RPMI7951 (cell line): ENCODE results near the gene GREB1L. TPM values are rescaled to one million over a fixed set of nuclear protein-coding genes. Genes with fewer than 3 reads are reported as not detected.
"Not testable (repeated sequence)": the region's sequence is repeated elsewhere in the genome, so short reads cannot be mapped to it uniquely, and the experiment has no call there.

Experiments used
- DNase-seq: peaks from one replicate; pipeline ENCODE4 v3.0.0-alpha.2; 2012; ENCODE audit warnings: low read depth
- total RNA-seq: library from RNA; depleted of rRNA; stranded (reverse); fragments of >200 nt; shearing (Covaris generic); gene quantifications from 2 replicates; pipeline ENCODE4 v1.2.3, GENCODE V29; 2014

Gene GREB1L
- total RNA-seq, 1 experiment from 2014 or later: 0.24 TPM

GRCh38 chr18:21306368-21306767 is 64.3 kb downstream of the GREB1L start:
- DNase-seq: no peak

- no peak for DNase-seq
These were observed 65.5 kb downstream of the GREB1L start for GRCh38 chr18:21307578-21307977.

GRCh38 chr18:21309248-21309647 is 67.2 kb downstream of the GREB1L start:
- no peak for DNase-seq

- not testable (repeated sequence) for DNase-seq
These were observed 69.9 kb downstream of the GREB1L start for GRCh38 chr18:21311980-21312379.

- no peak for DNase-seq
These were observed 71.5 kb downstream of the GREB1L start for GRCh38 chr18:21313576-21313975.

- DNase-seq: peak; percentile 8
These were observed 72.7 kb downstream of the GREB1L start for GRCh38 chr18:21314724-21315123.

GRCh38 chr18:21315126-21315525 is 73.1 kb downstream of the GREB1L start:
- DNase-seq: not testable (repeated sequence)

GRCh38 chr18:21315741-21316197 is 73.7 kb downstream of the GREB1L start:
- DNase-seq: no peak

GRCh38 chr18:21316296-21316695 is 74.3 kb downstream of the GREB1L start:
- no peak for DNase-seq

GRCh38 chr18:21321711-21322110 is 79.7 kb downstream of the GREB1L start:
- DNase-seq: no peak

- no peak for DNase-seq
These were observed 85.1 kb downstream of the GREB1L start for GRCh38 chr18:21327101-21327500.

GRCh38 chr18:21330122-21330701 is 88.2 kb downstream of the GREB1L start:
- peak; percentile 64 for DNase-seq

- no peak for DNase-seq
These were observed 89.0 kb downstream of the GREB1L start for GRCh38 chr18:21331065-21331464.

GRCh38 chr18:21335927-21336488 is 94.0 kb downstream of the GREB1L start:
- no peak for DNase-seq

- DNase-seq: no peak
These were observed 94.8 kb downstream of the GREB1L start for GRCh38 chr18:21336846-21337245.

- peak; percentile 8 for DNase-seq
These were observed 99.1 kb downstream of the GREB1L start for GRCh38 chr18:21341141-21341540.

GRCh38 chr18:21342372-21342771 is 100.3 kb downstream of the GREB1L start:
- no peak for DNase-seq

- DNase-seq: no peak
These were observed 102.8 kb downstream of the GREB1L start for GRCh38 chr18:21344860-21345259.

GRCh38 chr18:21345840-21346239 is 103.8 kb downstream of the GREB1L start:
- DNase-seq: no peak

GRCh38 chr18:21359746-21360145 is 117.7 kb downstream of the GREB1L start:
- no peak for DNase-seq

- no peak for DNase-seq
These were observed 119.4 kb downstream of the GREB1L start for GRCh38 chr18:21361307-21361880.

- DNase-seq: no peak
These were observed 120.8 kb downstream of the GREB1L start for GRCh38 chr18:21362831-21363230.

GRCh38 chr18:21363348-21363747 is 121.3 kb downstream of the GREB1L start:
- DNase-seq: no peak
